K562 (cell line): ENCODE measurements around the gene SZT2. TPM values are rescaled to one million over a fixed set of nuclear protein-coding genes. Genes with fewer than 3 reads are reported as not detected.

ENCODE experiments used
- BRCA1 ChIP-seq, 2 experiments: fragments of 450-650 bp in 1 of 2; sonication (generic) in 1 of 2; formaldehyde crosslinking in 1 of 2; IDR thresholded peaks; 2 replicates each; pipeline versions ENCODE4 v1.5.0 to v1.6.1; 2017 to 2020; ENCODE audit warnings: mild to moderate bottlenecking in 1 of 2, missing genetic modification reagents in 1 of 2
- CEBPB ChIP-seq: fragments of 450-650 bp; IDR thresholded peaks from 2 replicates; pipeline ENCODE4 v1.6.1; 2016; ENCODE audit warnings: missing genetic modification characterization, missing compliant biosample characterization
- DPF2 ChIP-seq: fragments of 450-650 bp; IDR thresholded peaks from 2 replicates; pipeline ENCODE4 v1.6.1; 2016
- ELF1 ChIP-seq: fragments of 200-800 bp; sonication (Bioruptor generic); IDR thresholded peaks from 2 replicates; pipeline ENCODE4 v1.6.1; 2016; ENCODE audit warnings: missing genetic modification characterization, missing compliant biosample characterization
- FOS ChIP-seq: IDR thresholded peaks from 3 replicates; pipeline ENCODE4 v1.6.1; 2011; ENCODE audit not compliant: insufficient read length; ENCODE audit errors: extremely low read depth
- GTF2A2 ChIP-seq: IDR thresholded peaks from 2 replicates; pipeline ENCODE4 v1.6.1; 2016; ENCODE audit warnings: mild to moderate bottlenecking, missing genetic modification characterization, missing compliant biosample characterization
- KLF1 ChIP-seq: fragments of 450-650 bp; IDR thresholded peaks from 2 replicates; pipeline ENCODE4 v1.6.1; 2016; ENCODE audit warnings: missing genetic modification characterization, missing compliant biosample characterization
- MAFG ChIP-seq: fragments of 450-650 bp; conservative IDR thresholded peaks from 2 replicates; pipeline ENCODE4 v1.6.1; 2016; ENCODE audit warnings: missing genetic modification characterization, missing compliant biosample characterization
- MCM2 ChIP-seq: fragments of 450-650 bp; IDR thresholded peaks from 2 replicates; pipeline ENCODE4 v1.6.1; 2017; ENCODE audit warnings: low read depth, mild to moderate bottlenecking
- MECOM ChIP-seq: fragments of 250-450 bp; sonication (Bioruptor Pico); IDR thresholded peaks from 2 replicates; pipeline ENCODE4 v1.8.0; 2022; ENCODE audit warnings: inconsistent platforms
- RNF2 ChIP-seq: sonication (generic); IDR thresholded peaks from 2 replicates; pipeline ENCODE4 v1.6.1; 2016
- SETDB1 ChIP-seq: IDR thresholded peaks from one replicate; pipeline ENCODE4 v1.6.1; 2012; ENCODE audit warnings: low read length, control low read depth, inconsistent platforms
- TRIM28 ChIP-seq: fragments of 450-650 bp; IDR thresholded peaks from 2 replicates; pipeline ENCODE4 v1.6.1; 2017
- YY1 ChIP-seq, 3 experiments: IDR thresholded peaks; 2 replicates each; pipeline ENCODE4 v1.6.1; 2011; ENCODE audit warnings: low read length in 2 of 3, mild to moderate bottlenecking in 2 of 3, moderate library complexity in 2 of 3, borderline replicate concordance in 1 of 3, control low read depth in 1 of 3, low read depth in 1 of 3; ENCODE audit not compliant: insufficient read depth in 3 of 3, insufficient replicate concordance in 2 of 3, control insufficient read depth in 1 of 3, insufficient read length in 1 of 3; ENCODE audit errors: extremely low read depth in 1 of 3
- ZFP36 ChIP-seq: fragments of 150-350 bp; IDR thresholded peaks from 2 replicates; pipeline ENCODE4 v1.6.1; 2018; ENCODE audit warnings: low read length, low read depth; ENCODE audit not compliant: partially characterized antibody
- ZNF311 ChIP-seq: fragments of 250-450 bp; sonication (Bioruptor Pico); IDR thresholded peaks from 2 replicates; pipeline ENCODE4 v1.4.0; 2020; ENCODE audit warnings: mild to moderate bottlenecking, moderate library complexity
- ZNF644 ChIP-seq: fragments of 200-800 bp; sonication (Bioruptor generic); IDR thresholded peaks from 2 replicates; pipeline ENCODE4 v1.6.1; 2016; ENCODE audit warnings: low read depth, missing genetic modification characterization, missing compliant biosample characterization
- polyA plus RNA-seq, 8 experiments: library from polyadenylated mRNA; depleted of rRNA in 4 of 8; stranded (reverse) in 5 of 8; unstranded in 3 of 8; fragments of >200 nt; fragmentation: Nextera tagmentation in 2 of 8; fragmentation: Illumina TruSeq in 1 of 8; extraction: Ambion mirVana in 2 of 8; extraction: Trizol in 1 of 8; gene quantifications; 2 replicates each; pipeline versions ENCODE4 v1.2.1 to v1.2.3, GENCODE V29; 2011 to 2014; ENCODE audit warnings: inconsistent platforms in 1 of 8, missing spikeins in 1 of 8
- total RNA-seq, 7 experiments: library from RNA; depleted of rRNA in 6 of 7; stranded (reverse); fragments of >200 nt in 6 of 7; fragmentation: Illumina TruSeq in 2 of 7; extraction: Trizol in 2 of 7; gene quantifications; 2 replicates each; pipeline versions ENCODE4 v1.2.1 to v1.2.3, GENCODE V29; 2011 to 2021; ENCODE audit warnings: low replicate concordance in 1 of 7
- TF ChIP-seq, protein P1 (sequence below), 2 experiments: IDR thresholded peaks; 2 replicates each; pipeline ENCODE4 v1.6.1; 2011; ENCODE audit warnings: borderline replicate concordance in 1 of 2, control low read depth in 1 of 2, low read depth in 1 of 2, low read length in 1 of 2, mild to moderate bottlenecking in 1 of 2, mixed read lengths in 1 of 2, moderate library complexity in 1 of 2; ENCODE audit not compliant: insufficient read depth in 1 of 2, insufficient read length in 1 of 2, poor library complexity in 1 of 2, severe bottlenecking in 1 of 2; ENCODE audit errors: extremely low read depth in 1 of 2
- TF ChIP-seq, protein P2 (sequence below): fragments of 450-650 bp; IDR thresholded peaks from 2 replicates; pipeline ENCODE4 v1.6.1; 2017; ENCODE audit warnings: antibody characterized with exemption
- TF ChIP-seq, protein P3 (sequence below): fragments of 250-450 bp; sonication (Bioruptor Pico); IDR thresholded peaks from 2 replicates; pipeline ENCODE4 v1.5.0; 2020; ENCODE audit warnings: mild to moderate bottlenecking
- TF ChIP-seq, protein P4 (sequence below): fragments of 450-650 bp; IDR thresholded peaks from 2 replicates; pipeline ENCODE4 v1.6.1; 2018; ENCODE audit warnings: mild to moderate bottlenecking, low read depth; ENCODE audit not compliant: partially characterized antibody
- TF ChIP-seq, protein P5 (sequence below): fragments of 250-450 bp; sonication (Bioruptor Pico); IDR thresholded peaks from 2 replicates; pipeline ENCODE4 v1.4.0; 2020; ENCODE audit warnings: mild to moderate bottlenecking

The SZT2 gene
- total and polyA plus RNA-seq, 9 of the 15 experiments (the other 6 are each of a cell fraction or from before 2014, with no cell fraction given), result 0.88 to 31.0 (median 12.8) TPM

- TF ChIP-seq, protein P1, sequence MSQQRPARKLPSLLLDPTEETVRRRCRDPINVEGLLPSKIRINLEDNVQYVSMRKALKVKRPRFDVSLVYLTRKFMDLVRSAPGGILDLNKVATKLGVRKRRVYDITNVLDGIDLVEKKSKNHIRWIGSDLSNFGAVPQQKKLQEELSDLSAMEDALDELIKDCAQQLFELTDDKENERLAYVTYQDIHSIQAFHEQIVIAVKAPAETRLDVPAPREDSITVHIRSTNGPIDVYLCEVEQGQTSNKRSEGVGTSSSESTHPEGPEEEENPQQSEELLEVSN (IDR thresholded peaks at IDR 0.05; ENCODE audit: borderline replicate concordance in 1 of 2, extremely low read depth in 1 of 2, insufficient read depth in 1 of 2, insufficient read length in 1 of 2, low read depth in 1 of 2, low read length in 1 of 2, poor library complexity in 1 of 2, severe bottlenecking in 1 of 2), result no peak
- TF ChIP-seq, protein P2, sequence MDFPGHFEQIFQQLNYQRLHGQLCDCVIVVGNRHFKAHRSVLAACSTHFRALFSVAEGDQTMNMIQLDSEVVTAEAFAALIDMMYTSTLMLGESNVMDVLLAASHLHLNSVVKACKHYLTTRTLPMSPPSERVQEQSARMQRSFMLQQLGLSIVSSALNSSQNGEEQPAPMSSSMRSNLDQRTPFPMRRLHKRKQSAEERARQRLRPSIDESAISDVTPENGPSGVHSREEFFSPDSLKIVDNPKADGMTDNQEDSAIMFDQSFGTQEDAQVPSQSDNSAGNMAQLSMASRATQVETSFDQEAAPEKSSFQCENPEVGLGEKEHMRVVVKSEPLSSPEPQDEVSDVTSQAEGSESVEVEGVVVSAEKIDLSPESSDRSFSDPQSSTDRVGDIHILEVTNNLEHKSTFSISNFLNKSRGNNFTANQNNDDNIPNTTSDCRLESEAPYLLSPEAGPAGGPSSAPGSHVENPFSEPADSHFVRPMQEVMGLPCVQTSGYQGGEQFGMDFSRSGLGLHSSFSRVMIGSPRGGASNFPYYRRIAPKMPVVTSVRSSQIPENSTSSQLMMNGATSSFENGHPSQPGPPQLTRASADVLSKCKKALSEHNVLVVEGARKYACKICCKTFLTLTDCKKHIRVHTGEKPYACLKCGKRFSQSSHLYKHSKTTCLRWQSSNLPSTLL, result no peak
- TF ChIP-seq ZFP36 (no peak), BRCA1 (IDR thresholded peaks at IDR 0.05) (no peak), BRCA1 (CRISPR knock-in tag; IDR thresholded peaks at IDR 0.05) (no peak), DPF2 (peak; percentile 91), TRIM28 (no peak), ZNF311 (no peak), SETDB1 (no peak), MAFG (tag) (peak; percentile 50), ZNF644 (tag) (no peak), CEBPB (tag) (no peak), FOS (peak; percentile 22), MCM2 (no peak), KLF1 (tag) (no peak), MECOM (CRISPR knock-in tag) (no peak), ELF1 (tag) (no peak), RNF2 (no peak), YY1 (IDR thresholded peaks at IDR 0.05; ENCODE audit: borderline replicate concordance in 1 of 3, control insufficient read depth in 1 of 3, extremely low read depth in 1 of 3, insufficient read depth in 3 of 3, insufficient read length in 1 of 3, insufficient replicate concordance in 2 of 3, low read depth in 1 of 3, low read length in 2 of 3) (no peak), GTF2A2 (tag) (no peak)
- TF ChIP-seq, protein P3, sequence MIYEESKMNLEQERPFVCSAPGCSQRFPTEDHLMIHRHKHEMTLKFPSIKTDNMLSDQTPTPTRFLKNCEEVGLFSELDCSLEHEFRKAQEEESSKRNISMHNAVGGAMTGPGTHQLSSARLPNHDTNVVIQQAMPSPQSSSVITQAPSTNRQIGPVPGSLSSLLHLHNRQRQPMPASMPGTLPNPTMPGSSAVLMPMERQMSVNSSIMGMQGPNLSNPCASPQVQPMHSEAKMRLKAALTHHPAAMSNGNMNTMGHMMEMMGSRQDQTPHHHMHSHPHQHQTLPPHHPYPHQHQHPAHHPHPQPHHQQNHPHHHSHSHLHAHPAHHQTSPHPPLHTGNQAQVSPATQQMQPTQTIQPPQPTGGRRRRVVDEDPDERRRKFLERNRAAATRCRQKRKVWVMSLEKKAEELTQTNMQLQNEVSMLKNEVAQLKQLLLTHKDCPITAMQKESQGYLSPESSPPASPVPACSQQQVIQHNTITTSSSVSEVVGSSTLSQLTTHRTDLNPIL, result no peak
- TF ChIP-seq, protein P4, sequence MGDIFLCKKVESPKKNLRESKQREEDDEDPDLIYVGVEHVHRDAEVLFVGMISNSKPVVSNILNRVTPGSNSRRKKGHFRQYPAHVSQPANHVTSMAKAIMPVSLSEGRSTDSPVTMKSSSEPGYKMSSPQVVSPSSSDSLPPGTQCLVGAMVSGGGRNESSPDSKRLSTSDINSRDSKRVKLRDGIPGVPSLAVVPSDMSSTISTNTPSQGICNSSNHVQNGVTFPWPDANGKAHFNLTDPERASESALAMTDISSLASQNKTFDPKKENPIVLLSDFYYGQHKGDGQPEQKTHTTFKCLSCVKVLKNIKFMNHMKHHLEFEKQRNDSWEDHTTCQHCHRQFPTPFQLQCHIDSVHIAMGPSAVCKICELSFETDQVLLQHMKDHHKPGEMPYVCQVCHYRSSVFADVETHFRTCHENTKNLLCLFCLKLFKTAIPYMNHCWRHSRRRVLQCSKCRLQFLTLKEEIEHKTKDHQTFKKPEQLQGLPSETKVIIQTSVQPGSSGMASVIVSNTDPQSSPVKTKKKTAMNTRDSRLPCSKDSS, result no peak
- TF ChIP-seq, protein P5, sequence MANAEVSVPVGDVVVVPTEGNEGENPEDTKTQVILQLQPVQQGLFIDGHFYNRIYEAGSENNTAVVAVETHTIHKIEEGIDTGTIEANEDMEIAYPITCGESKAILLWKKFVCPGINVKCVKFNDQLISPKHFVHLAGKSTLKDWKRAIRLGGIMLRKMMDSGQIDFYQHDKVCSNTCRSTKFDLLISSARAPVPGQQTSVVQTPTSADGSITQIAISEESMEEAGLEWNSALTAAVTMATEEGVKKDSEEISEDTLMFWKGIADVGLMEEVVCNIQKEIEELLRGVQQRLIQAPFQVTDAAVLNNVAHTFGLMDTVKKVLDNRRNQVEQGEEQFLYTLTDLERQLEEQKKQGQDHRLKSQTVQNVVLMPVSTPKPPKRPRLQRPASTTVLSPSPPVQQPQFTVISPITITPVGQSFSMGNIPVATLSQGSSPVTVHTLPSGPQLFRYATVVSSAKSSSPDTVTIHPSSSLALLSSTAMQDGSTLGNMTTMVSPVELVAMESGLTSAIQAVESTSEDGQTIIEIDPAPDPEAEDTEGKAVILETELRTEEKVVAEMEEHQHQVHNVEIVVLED (CRISPR knock-in tag), result no peak
Measured at GRCh38 chr1:43345120-43345519, 44.6 kb upstream of the SZT2 start (continued).
